WTC11 (cell line): ENCODE data around the gene SPATA18.

Source experiments
- TEAD4 ChIP-seq: sonication (generic); formaldehyde crosslinking; IDR thresholded peaks from 2 replicates; pipeline ENCODE4 v1.8.0; 2022; ENCODE audit warnings: mild to moderate bottlenecking, missing genetic modification reagents
- TF ChIP-seq, protein P1 (sequence below): fragments of 200-600 bp; IDR thresholded peaks from 2 replicates; pipeline ENCODE4 v1.8.0; 2022; ENCODE audit warnings: antibody characterized with exemption
- TF ChIP-seq, protein P2 (sequence below): sonication (generic); formaldehyde crosslinking; IDR thresholded peaks from 2 replicates; pipeline ENCODE4 v1.8.1; 2023; ENCODE audit warnings: mild to moderate bottlenecking, missing genetic modification reagents, moderate library complexity

DNA sequence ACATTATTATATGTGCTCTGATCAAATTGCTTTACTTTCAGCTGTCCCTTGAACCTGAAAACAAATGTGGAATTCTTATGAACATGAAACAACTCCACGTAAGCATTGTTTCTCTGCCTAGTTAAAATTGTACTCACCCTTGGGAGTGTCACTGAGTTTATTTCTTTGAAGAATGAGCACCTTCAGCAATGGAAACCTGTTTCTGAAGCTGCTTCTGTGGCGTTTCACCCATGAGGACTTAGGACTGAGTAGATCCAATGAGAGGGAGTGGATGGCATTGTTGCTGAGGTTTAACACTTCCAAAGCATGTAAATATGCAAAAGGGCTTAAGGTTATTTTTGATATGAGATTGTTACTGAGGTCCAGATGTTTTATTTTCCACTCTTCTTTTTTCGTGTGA is 34.1 kb upstream of the SPATA18 start:
- TF ChIP-seq, protein P1, sequence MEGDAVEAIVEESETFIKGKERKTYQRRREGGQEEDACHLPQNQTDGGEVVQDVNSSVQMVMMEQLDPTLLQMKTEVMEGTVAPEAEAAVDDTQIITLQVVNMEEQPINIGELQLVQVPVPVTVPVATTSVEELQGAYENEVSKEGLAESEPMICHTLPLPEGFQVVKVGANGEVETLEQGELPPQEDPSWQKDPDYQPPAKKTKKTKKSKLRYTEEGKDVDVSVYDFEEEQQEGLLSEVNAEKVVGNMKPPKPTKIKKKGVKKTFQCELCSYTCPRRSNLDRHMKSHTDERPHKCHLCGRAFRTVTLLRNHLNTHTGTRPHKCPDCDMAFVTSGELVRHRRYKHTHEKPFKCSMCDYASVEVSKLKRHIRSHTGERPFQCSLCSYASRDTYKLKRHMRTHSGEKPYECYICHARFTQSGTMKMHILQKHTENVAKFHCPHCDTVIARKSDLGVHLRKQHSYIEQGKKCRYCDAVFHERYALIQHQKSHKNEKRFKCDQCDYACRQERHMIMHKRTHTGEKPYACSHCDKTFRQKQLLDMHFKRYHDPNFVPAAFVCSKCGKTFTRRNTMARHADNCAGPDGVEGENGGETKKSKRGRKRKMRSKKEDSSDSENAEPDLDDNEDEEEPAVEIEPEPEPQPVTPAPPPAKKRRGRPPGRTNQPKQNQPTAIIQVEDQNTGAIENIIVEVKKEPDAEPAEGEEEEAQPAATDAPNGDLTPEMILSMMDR, result no peak
- TF ChIP-seq TEAD4 (CRISPR knock-in tag), result no peak
- TF ChIP-seq, protein P2, sequence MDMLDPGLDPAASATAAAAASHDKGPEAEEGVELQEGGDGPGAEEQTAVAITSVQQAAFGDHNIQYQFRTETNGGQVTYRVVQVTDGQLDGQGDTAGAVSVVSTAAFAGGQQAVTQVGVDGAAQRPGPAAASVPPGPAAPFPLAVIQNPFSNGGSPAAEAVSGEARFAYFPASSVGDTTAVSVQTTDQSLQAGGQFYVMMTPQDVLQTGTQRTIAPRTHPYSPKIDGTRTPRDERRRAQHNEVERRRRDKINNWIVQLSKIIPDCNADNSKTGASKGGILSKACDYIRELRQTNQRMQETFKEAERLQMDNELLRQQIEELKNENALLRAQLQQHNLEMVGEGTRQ, result no peak
